Measurements from ENCODE around the gene CORO7.

Gene CORO7

GRCh38 chr16:4322121-4323052 is 94.0 kb downstream of the CORO7 start:
- DNase-seq (ENCODE audit: low spot score): no peak

GRCh38 chr16:4321286-4322120 is 94.9 kb downstream of the CORO7 start:
- no peak for DNase-seq (ENCODE audit: low spot score)

- no peak for DNase-seq (ENCODE audit: low spot score)
Measured at GRCh38 chr16:4320571-4321137, 95.7 kb downstream of the CORO7 start.

- DNase-seq (ENCODE audit: low spot score): no peak
Measured at GRCh38 chr16:4319454-4320421, 96.7 kb downstream of the CORO7 start.

- DNase-seq (ENCODE audit: low spot score): no peak
Measured at GRCh38 chr16:4318967-4319366, 97.4 kb downstream of the CORO7 start.

- no peak for DNase-seq (ENCODE audit: low spot score)
Measured at GRCh38 chr16:4318451-4318910, 97.9 kb downstream of the CORO7 start.

- DNase-seq (ENCODE audit: low spot score): no peak
Measured at GRCh38 chr16:4317532-4318450, 98.6 kb downstream of the CORO7 start.

- peak; percentile 69 for DNase-seq (ENCODE audit: low spot score)
Measured at GRCh38 chr16:4316864-4317531, 99.4 kb downstream of the CORO7 start.

- DNase-seq (ENCODE audit: low spot score): no peak
Measured at GRCh38 chr16:4316108-4316863, 100.1 kb downstream of the CORO7 start.

- DNase-seq (ENCODE audit: low spot score): no peak
Measured at GRCh38 chr16:4315186-4316107, 100.9 kb downstream of the CORO7 start, which contains the start of gene GLIS2. Gene GLIS2, plus strand, starts transcription at chr16:4316067. Its CDS starts 16,214 bp downstream, at chr16:4332281.

- no peak for DNase-seq (ENCODE audit: low spot score)
Measured at GRCh38 chr16:4314532-4315185, 101.7 kb downstream of the CORO7 start.

- DNase-seq (ENCODE audit: low spot score): no peak
Measured at GRCh38 chr16:4313563-4314531, 102.5 kb downstream of the CORO7 start.

- DNase-seq (ENCODE audit: low spot score): no peak
Measured at GRCh38 chr16:4309833-4310266, 106.5 kb downstream of the CORO7 start.

GRCh38 chr16:4309102-4309832 is 107.1 kb downstream of the CORO7 start:
- DNase-seq (ENCODE audit: low spot score): no peak
